Measurements from ENCODE around the gene KRT86.

DNA sequence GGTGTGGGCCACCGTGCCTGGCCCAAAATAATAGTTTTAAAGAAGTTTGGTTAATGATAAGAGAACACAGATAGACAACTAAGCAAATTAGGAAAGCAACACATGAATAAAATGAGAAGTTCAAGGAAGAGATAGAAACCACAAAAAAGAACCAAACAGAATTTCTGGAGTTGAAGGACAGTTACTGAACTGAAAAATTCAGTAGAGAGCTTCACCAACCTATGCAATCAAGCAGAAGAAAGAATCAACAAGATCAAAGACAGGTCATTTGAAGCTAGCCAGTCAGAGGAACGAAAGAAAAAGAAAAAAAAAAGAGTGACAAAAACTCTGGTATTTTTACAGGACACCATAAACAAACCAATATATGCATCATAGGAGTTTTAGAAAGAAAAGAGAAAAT lies 62.2 kb downstream of the KRT86 start:
- TF ChIP-seq EGR1 (conservative IDR thresholded peaks at IDR 0.05) (no peak), POLR2AphosphoS2 (IDR thresholded peaks at IDR 0.05; ENCODE audit: low read length) (no peak), POLR2A (conservative IDR thresholded peaks at IDR 0.05) (no peak), POU5F1 (IDR thresholded peaks at IDR 0.05; ENCODE audit: borderline replicate concordance, low read depth, low read length, partially characterized antibody) (no peak), HDAC6 (IDR thresholded peaks at IDR 0.05; ENCODE audit: low read depth, low read length) (no peak)
- TF ChIP-seq, protein P1, sequence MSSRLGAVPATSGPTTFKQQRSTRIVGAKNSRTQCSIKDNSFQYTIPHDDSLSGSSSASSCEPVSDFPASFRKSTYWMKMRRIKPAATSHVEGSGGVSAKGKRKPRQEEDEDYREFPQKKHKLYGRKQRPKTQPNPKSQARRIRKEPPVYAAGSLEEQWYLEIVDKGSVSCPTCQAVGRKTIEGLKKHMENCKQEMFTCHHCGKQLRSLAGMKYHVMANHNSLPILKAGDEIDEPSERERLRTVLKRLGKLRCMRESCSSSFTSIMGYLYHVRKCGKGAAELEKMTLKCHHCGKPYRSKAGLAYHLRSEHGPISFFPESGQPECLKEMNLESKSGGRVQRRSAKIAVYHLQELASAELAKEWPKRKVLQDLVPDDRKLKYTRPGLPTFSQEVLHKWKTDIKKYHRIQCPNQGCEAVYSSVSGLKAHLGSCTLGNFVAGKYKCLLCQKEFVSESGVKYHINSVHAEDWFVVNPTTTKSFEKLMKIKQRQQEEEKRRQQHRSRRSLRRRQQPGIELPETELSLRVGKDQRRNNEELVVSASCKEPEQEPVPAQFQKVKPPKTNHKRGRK (tag; IDR thresholded peaks at IDR 0.05), result no peak
- TF ChIP-seq, protein P2, sequence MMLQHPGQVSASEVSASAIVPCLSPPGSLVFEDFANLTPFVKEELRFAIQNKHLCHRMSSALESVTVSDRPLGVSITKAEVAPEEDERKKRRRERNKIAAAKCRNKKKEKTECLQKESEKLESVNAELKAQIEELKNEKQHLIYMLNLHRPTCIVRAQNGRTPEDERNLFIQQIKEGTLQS (IDR thresholded peaks at IDR 0.05), result no peak
- TF ChIP-seq, protein P2 (CRISPR knock-in tag; conservative IDR thresholded peaks at IDR 0.05), result no peak
- TF ChIP-seq, protein P3, sequence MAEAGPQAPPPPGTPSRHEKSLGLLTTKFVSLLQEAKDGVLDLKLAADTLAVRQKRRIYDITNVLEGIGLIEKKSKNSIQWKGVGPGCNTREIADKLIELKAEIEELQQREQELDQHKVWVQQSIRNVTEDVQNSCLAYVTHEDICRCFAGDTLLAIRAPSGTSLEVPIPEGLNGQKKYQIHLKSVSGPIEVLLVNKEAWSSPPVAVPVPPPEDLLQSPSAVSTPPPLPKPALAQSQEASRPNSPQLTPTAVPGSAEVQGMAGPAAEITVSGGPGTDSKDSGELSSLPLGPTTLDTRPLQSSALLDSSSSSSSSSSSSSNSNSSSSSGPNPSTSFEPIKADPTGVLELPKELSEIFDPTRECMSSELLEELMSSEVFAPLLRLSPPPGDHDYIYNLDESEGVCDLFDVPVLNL (CRISPR knock-in tag; IDR thresholded peaks at IDR 0.05; ENCODE audit: low read depth), result no peak
- TF ChIP-seq, protein P4, sequence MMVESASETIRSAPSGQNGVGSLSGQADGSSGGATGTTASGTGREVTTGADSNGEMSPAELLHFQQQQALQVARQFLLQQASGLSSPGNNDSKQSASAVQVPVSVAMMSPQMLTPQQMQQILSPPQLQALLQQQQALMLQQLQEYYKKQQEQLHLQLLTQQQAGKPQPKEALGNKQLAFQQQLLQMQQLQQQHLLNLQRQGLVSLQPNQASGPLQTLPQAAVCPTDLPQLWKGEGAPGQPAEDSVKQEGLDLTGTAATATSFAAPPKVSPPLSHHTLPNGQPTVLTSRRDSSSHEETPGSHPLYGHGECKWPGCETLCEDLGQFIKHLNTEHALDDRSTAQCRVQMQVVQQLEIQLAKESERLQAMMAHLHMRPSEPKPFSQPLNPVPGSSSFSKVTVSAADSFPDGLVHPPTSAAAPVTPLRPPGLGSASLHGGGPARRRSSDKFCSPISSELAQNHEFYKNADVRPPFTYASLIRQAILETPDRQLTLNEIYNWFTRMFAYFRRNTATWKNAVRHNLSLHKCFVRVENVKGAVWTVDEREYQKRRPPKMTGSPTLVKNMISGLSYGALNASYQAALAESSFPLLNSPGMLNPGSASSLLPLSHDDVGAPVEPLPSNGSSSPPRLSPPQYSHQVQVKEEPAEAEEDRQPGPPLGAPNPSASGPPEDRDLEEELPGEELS (CRISPR knock-in tag; IDR thresholded peaks at IDR 0.05; ENCODE audit: borderline replicate concordance), result no peak
